Posterior vena cava (tissue), 2 donors: ENCODE data around the gene CFAP90. TPM values are rescaled to one million over a fixed set of nuclear protein-coding genes. Genes with fewer than 3 reads are reported as not detected.

Experiments
- DNase-seq: peaks from one replicate; pipeline ENCODE4 v3.0.0-alpha.2; 2020; ENCODE audit warnings: low spot score
- intact Hi-C, 2 donors: fragments of 100-400 bp; cut with DNase I; formaldehyde crosslinking; loops; one replicate each; pipeline versions ENCODE4 v1.14.1 to v1.14.2; 2022 to 2023
- total RNA-seq, 2 donors: library from RNA; stranded (reverse); fragmentation: NEBNext Ultra II Directional; extraction: Animal tissue kit (Norgen Biotek cat#: 25700); gene quantifications; one replicate each; pipeline ENCODE4 v1.2.1, GENCODE V29; 2021
- donor health status: DM: yes; HTN: yes; CAD: no.
- donor health status: DM: yes; HTN: yes; CAD: no.

The CFAP90 gene
- total RNA-seq, 2 donors from 2014 or later, result 0.14 TPM; not detected in 1

DNA sequence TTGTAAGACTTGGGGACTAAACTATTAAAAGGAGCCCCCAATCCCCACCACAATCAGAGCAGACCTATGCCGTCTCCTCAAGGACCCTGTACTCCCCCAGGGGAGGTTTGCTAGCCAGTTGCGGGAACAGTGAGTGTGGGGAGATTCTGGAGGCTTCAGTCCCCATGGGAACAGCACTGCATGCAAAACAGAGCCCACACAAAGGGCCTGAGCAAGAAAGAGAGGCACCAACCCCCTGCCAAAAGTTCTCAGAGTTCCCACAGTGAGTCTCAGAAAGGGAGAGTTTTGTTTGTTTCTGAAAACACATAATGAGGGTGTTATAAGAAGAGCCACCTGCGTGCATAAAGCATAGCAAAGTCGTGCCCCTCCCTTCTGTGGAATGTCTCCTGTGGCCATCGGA lies 56.6 kb downstream of the CFAP90 start:
- intact Hi-C loops, result no loop called here
- DNase-seq, result no peak

DNA sequence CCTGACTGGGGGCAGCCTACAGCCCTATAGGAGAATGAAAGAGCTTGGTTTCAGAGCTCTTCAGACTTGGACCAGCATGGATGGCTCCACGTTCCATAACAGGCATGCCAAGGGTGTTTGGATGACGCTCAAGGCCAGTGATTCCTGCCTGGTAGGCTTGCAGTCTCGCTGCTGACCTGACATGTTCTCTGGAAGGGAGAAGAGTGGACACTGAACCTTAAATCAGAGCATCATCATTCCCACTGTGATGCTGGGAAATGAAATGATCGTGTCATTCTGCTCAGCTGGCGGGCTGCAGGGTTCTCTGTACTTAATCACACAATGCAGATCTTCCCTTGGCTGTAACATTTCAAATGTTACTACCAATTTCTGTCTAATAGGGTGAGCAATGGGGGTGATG lies 57.0 kb downstream of the CFAP90 start:
- DNase-seq, result no peak
- intact Hi-C loops, result no loop called here

DNA sequence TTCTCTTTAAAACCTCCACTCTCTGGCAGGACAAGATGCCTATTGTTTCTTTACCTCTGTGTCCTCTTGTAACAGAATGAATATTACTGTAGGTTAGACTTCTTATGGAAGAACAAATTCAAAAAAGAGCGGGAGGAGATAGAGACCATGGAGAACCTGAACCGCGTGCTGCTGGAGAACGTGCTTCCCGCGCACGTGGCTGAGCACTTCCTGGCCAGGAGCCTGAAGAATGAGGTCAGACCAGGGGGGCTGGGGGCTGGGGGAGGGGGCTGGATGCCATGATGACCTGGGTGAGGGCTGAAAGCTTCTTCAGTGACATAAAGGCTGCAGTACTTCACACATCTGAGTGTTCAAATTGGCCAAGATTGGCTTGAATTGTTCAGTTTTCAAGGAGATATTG lies 61.4 kb downstream of the CFAP90 start:
- intact Hi-C loops, result no loop called here

DNA sequence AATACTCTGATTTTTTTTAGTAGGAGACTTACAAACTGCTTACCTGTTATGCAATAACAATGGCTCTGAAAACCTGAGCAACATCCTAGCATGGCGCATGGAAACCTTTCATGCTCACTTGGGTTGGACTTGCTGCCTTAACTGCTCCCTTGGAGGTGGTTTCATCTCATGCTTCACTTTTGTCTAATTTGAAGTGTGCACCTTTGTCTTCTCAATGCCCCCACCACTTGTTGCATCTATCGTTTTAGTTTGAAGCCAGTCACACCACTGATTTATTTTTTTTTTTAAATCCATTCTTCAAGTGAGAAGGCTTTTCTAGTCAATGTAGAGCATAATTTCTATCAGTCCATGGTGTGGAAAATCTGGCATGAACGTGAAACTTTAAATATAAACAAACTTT lies 63.2 kb downstream of the CFAP90 start:
- no peak for DNase-seq
- intact Hi-C loops, result no loop called here

More for the DNA sequence above, 61.4 kb downstream of the CFAP90 start:
- no peak for DNase-seq

DNA sequence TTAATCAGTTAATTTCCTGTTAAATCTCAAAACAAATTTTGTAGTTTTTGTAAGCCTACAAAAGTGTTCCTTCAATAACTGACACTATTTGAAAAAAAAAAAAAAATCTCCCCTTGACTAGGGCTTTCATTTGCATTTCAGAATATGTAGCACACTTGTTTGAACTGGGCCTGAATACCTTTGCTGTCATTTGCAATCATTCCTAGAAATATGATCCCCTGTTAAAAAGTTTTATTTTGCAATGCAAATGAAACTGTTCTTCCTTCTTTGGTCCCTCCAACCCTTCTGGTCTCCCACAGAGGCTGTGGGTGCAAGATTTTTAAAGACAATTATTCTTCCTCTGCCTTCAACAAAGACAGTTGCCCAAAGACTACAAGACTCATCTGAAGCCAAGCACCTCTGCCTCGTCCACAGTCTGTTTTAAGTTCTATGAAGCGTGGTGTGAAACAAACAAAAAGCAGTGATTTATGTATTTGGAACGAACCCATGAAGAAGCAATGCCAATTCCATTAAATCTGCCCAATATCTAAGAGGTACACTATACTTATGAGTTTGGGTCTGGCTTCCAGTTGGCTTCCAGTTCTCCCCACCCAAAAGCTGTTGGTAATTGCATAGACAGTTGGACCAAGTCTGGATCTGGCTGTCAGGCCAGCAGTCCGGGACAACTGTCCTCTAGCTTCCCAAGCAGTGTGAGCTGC lies 66.1 kb downstream of the CFAP90 start:
- no peak for DNase-seq
- intact Hi-C loops, result no loop called here

DNA sequence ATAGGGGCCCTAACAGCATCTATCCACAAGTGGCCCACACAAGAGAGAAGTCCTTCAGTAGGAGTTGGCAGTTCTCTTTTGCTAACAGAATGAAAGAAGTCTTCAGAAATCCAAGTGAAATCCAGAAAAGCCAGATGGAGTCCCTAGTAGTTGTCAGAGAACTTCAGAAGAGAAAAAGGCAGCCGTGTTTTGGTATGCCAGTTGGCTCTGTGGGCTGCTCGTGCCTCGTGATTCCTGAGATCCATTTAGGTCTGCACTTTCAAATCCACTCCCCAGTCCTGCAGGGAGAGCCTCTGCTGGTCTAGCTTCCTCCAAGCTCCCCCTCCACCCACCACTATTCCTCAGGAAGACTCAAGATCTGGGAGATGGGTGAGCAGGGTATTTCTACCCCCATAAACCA lies 69.0 kb downstream of the CFAP90 start:
- no peak for DNase-seq
- intact Hi-C loops, result no loop called here

Other genes starting within 250 kb of the CFAP90 start
- gene FASTKD3, start 17.9 kb upstream of the CFAP90 start, total RNA-seq, result 1 to 10 TPM; 5.7 to 7.6 TPM
- 10 to 100 TPM; 41.2 to 43.0 TPM for gene MTRR, start 18.0 kb upstream of the CFAP90 start, total RNA-seq